ENCODE data around the gene PRELID2. TPM values are rescaled to one million over a fixed set of nuclear protein-coding genes. Genes with fewer than 3 reads are reported as not detected.
"Not testable (repeated sequence)": the region's sequence is repeated elsewhere in the genome, so short reads cannot be mapped to it uniquely, and the experiment has no call there.

Gene PRELID2
- total RNA-seq, 4 donors from 2014 or later, result 6.5 to 24.1 (median 12.7) TPM

- ATAC-seq (ENCODE audit: low FRiP score) (no peak), DNase-seq (ENCODE audit: low spot score) (no peak)
- no peak for TF ChIP-seq CTCF (IDR thresholded peaks at IDR 0.05)
These were observed 5.5 kb upstream of the PRELID2 start for GRCh38 chr5:145840458-145841132.

GRCh38 chr5:145838276-145838675, 3.1 kb upstream of the PRELID2 start:
- ATAC-seq (ENCODE audit: low FRiP score) (no peak), DNase-seq (ENCODE audit: low spot score) (no peak)
- no peak for TF ChIP-seq CTCF (IDR thresholded peaks at IDR 0.05)

DNA sequence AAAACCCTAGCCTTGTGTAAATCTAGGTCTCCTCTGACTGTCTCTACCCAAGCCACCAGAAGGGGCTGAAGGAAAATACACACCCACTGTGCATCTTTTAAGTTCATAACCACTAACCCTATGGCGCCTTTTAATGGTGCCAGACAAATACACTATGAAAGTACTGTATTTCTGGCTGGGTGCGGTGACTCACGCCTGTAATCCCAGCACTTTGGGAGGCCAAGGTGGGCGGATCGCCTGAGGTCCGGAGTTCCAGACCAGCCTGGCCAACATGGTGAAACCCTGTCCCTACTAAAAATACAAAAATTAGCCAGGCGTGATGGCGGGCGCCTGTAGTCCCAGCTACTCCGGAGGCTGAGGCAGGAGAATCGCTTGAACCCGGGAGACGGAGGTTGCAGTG, 1.1 kb upstream of the PRELID2 start:
- not testable (repeated sequence) for DNase-seq (ENCODE audit: low spot score); ATAC-seq (ENCODE audit: low FRiP score)

- TF ChIP-seq CTCF (IDR thresholded peaks at IDR 0.05), result no peak
- ATAC-seq (ENCODE audit: low FRiP score), result no peak
- DNase-seq (ENCODE audit: low spot score), result no peak
These were observed 702 bp upstream of the PRELID2 start for GRCh38 chr5:145835848-145836239.

DNA sequence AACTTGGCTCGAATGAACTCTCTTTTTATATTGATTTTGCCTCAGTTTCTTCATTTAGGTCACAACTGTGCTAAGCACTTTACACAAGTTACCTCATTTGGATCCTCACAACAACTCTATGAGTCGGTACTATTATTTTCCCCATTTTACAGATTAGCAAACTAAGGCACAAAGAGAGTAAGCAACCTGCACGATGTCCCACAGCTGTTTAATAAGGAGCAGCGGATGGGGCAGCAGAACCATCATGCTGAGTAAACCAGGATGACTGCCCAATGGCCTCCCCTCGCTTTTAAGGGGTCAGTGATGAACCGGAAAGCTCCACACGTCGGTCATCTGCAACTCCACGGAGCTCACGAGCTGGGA, 607 bp downstream of the PRELID2 start:
- ATAC-seq (ENCODE audit: low FRiP score), result no peak
- DNase-seq (ENCODE audit: low spot score), result no peak
- no peak for TF ChIP-seq CTCF (IDR thresholded peaks at IDR 0.05)

DNA sequence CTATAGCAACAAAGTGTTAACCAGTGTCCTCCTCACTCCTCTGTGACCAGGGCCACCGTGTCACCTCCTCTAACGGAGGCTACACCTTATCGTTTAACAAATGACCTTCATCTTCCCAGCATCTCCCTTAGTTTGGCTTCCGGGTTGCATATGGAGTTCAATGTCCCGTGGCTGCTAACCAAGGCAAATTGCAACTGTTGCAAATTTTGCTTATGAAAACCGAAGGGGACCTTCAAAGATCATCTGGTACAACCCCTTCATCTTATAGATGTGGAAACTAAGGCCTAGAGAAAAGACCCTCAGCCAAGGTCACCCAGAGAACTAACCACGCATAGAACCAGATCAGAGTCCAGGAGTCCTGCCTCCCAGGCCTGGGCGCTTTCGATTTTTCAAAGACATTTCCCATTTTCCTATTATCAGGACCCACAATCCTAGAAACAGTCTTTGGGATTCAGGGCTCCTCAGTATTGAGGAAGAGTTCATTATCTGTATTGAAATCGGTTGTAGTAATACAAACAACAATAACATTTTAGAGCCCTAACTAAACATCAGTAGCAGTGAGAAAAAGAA, 1.4 kb downstream of the PRELID2 start:
- no peak for TF ChIP-seq CTCF (IDR thresholded peaks at IDR 0.05)
- ATAC-seq (ENCODE audit: low FRiP score) (no peak), DNase-seq (ENCODE audit: low spot score) (no peak)

DNA sequence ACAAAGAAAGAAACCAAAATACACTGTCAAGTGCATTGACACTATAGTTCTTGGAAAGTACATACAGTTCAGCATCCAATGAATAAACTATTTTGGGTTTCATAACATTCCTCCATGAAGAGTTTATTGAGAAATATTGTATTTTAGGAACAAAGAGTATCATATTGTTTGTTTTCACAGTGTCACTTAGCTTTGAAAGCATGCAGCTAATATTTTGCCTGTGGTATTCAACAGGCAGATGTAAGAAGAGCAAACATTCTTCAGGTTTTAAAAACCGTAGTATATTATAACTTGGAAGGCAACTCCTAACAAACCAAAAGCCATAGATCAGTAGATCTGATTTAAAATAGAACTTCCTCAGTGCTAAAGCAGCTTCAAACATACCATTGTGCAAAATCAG, 4.5 kb downstream of the PRELID2 start:
- ATAC-seq (ENCODE audit: low FRiP score) (no peak), DNase-seq (ENCODE audit: low spot score) (no peak)
- TF ChIP-seq CTCF (IDR thresholded peaks at IDR 0.05), result no peak
